HAP-1 (cell line): ENCODE results near the gene ATP6V1G2.

Experiments
- DNase-seq, 2 experiments: peaks; one replicate each; pipeline ENCODE4 v3.0.0-alpha.2; 2016 to 2020; ENCODE audit warnings: low spot score in 2 of 2
- H3K27me3 ChIP-seq: fragments of 250-450 bp; sonication (Bioruptor Pico); 2 replicates; pipeline ENCODE4 v1.5.1; 2020; ENCODE audit warnings: low read depth, mild to moderate bottlenecking, moderate library complexity
- H3K36me3 ChIP-seq: fragments of 250-450 bp; sonication (Bioruptor Pico); replicated peaks from 2 replicates; pipeline ENCODE4 v1.5.1; 2020; ENCODE audit warnings: mild to moderate bottlenecking
- H3K4me1 ChIP-seq: fragments of 250-450 bp; sonication (Bioruptor Pico); 2 replicates; pipeline ENCODE4 v1.5.1; 2020; ENCODE audit warnings: mild to moderate bottlenecking
- H3K4me3 ChIP-seq: fragments of 250-450 bp; sonication (Bioruptor Pico); 2 replicates; pipeline ENCODE4 v1.5.1; 2020; ENCODE audit warnings: mild to moderate bottlenecking, moderate library complexity
- H3K9me3 ChIP-seq: fragments of 250-450 bp; sonication (Bioruptor Pico); 2 replicates; pipeline ENCODE4 v1.5.1; 2020; ENCODE audit warnings: mild to moderate bottlenecking, moderate library complexity
- in situ Hi-C: fragments of 300-500 bp; cut with MboI; formaldehyde crosslinking; loops from 3 replicates; pipeline ENCODE4 v1.14.3; 2020; ENCODE audit warnings: low sequenced_read_pairs, inconsistent platforms, mixed read lengths

The ATP6V1G2 gene

DNA sequence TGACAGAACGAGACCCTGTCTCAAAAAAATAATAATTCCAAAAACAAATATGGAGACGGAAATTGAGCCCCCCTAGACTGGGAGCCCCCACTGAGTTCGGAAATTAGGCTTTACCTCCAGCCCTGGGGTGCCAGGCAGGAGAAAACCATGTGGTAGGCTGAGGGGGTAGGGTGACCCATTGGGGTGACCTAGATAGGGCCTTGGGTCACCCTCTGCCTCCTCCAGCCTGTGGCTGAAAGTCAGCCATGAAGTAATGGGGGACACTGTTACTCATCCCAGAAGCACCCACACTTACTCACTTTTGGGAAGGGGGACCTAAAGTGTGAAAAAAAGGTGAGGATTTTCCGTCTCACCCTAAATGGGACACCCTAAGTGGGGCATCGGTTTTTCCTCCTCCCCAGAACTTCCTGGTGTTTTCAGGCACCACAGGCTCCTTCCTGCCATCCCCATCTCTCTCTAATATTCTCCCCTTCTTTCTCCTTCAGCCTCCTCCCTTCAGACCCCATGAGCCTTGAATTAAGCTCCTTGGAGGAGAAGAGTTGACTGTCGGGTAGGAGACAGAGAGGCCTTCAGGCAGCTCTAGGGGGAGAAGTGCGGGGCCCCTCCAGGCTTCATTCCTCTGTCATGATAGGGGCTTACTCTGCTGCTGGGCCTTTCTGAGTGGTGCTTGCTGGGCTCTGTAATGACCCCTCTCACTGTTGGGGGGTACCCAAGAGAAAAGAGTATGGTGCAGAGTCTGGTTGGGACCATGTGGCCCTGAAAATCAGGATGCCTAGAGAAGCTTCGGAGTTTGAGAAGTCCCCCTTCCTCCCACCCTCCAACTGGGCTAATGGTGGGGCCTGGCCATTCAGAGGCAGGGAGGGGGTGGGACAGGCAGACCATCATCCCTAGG is 33.4 kb upstream of the ATP6V1G2 start:
- Histone ChIP-seq H3K36me3 (no peaks in the 10 kb centered on the region), H3K27me3 (0 out of 2 replicates have a peak, but pooled peaks cover 3% of the 10 kb centered on the region), H3K4me3 (no peak overlapping the region; the same call in 1 of the 2 replicates), H3K9me3 (no peaks in the 10 kb centered on the region), H3K4me1 (peaks cover 9% of the 10 kb centered on the region)
- no peak for DNase-seq
- in situ Hi-C loops: no loop called here

DNA sequence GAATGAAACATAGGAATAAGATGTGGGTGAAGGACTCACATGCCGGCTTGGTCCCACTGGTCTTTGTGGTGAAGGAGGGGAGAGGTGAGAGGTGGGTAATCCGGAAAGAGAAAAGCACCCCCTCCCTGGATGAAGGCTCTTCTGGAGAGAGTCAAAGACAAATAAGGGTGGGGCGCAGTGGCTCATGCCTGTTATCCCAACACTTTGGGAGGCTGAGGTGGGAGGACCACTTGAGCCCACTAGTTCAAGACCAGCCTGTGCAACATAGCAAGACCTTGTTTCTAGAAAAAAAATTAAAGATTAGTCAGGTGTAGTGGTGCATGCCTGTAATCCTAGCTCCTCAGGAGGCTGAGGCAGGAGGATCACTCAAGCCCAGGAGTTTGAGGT is 32.7 kb upstream of the ATP6V1G2 start:
- no peak for DNase-seq
- H3K9me3 ChIP-seq: no peaks in the 10 kb centered on the region
- in situ Hi-C loops: no loop called here
- no peaks in the 10 kb centered on the region for H3K36me3 ChIP-seq
- 0 out of 2 replicates have a peak, but pooled peaks cover 3% of the 10 kb centered on the region for H3K27me3 ChIP-seq
- peaks cover 9% of the 10 kb centered on the region for H3K4me1 ChIP-seq
- H3K4me3 ChIP-seq: no peak overlapping the region

DNA sequence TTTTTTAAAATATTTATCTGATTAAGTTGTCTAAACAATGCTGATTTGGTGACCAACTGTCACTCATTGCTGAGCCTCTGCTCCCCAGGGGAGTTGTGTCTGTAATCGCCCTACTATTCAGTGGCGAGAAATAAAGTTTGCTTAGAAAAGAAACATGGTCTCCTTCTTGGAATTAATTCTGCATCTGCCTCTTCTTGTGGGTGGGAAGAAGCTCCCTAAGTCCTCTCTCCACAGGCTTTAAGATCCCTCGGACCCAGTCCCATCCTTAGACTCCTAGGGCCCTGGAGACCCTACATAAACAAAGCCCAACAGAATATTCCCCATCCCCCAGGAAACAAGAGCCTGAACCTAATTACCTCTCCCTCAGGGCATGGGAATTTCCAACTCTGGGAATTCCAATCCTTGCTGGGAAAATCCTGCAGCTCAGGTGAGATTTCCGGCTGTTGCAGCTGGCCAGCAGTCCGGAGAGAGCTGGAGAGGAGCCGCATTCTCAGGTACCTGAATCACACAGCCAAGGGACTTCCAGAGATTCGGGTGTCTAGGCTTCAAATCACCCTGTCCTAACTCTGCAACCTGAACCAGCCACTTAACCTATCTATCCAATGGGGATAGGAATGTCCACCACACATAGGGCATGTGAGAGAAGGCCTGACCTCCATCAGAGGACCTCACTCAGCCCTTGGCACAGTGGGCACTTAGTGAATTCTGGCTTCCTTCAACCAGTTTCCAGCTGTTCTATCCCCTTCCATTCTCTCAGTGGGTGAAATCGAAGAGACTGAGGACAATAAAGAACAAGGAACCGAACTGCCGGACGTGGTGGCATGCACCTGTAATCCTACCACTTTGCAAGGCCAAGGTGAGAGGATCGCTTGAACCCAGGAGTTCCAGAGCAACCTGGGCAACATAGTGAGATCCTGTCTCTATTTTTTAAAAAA is 32.0 kb upstream of the ATP6V1G2 start:
- peaks cover 9% of the 10 kb centered on the region for H3K4me1 ChIP-seq
- no peak for DNase-seq
- no peaks in the 10 kb centered on the region for H3K9me3 ChIP-seq
- in situ Hi-C loops: no loop called here
- H3K4me3 ChIP-seq: no peak overlapping the region
- H3K27me3 ChIP-seq: 0 out of 2 replicates have a peak, but pooled peaks cover 3% of the 10 kb centered on the region
- H3K36me3 ChIP-seq: no peaks in the 10 kb centered on the region

DNA sequence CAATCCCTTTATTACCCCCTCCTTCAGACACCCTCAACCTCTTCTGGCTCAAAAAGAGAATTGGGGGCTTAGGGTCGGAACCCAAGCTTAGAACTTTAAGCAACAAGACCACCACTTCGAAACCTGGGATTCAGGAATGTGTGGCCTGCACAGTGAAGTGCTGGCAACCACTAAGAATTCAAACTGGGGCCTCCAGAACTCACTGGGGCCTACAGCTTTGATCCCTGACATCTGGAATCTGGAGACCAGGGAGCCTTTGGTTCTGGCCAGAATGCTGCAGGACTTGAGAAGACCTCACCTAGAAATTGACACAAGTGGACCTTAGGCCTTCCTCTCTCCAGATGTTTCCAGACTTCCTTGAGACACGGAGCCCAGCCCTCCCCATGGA is 31.2 kb upstream of the ATP6V1G2 start:
- Histone ChIP-seq H3K9me3 (no peaks in the 10 kb centered on the region), H3K36me3 (no peaks in the 10 kb centered on the region), H3K4me3 (no peak overlapping the region), H3K4me1 (peaks cover 9% of the 10 kb centered on the region), H3K27me3 (0 out of 2 replicates have a peak, but pooled peaks cover 3% of the 10 kb centered on the region)
- in situ Hi-C loops: no loop called here
- DNase-seq: no peak

DNA sequence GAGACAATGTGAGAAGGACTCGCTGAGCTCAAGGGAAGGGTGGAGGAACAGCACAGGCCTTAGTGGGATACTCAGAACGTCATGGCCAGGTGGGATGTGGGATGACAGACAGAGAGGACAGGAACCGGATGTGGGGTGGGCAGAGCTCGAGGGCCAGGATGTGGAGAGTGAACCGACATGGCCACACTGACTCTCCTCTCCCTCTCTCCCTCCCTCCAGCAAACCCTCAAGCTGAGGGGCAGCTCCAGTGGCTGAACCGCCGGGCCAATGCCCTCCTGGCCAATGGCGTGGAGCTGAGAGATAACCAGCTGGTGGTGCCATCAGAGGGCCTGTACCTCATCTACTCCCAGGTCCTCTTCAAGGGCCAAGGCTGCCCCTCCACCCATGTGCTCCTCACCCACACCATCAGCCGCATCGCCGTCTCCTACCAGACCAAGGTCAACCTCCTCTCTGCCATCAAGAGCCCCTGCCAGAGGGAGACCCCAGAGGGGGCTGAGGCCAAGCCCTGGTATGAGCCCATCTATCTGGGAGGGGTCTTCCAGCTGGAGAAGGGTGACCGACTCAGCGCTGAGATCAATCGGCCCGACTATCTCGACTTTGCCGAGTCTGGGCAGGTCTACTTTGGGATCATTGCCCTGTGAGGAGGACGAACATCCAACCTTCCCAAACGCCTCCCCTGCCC is 30.6 kb upstream of the ATP6V1G2 start:
- Histone ChIP-seq H3K4me3 (no peak overlapping the region), H3K9me3 (no peaks in the 10 kb centered on the region), H3K4me1 (peaks cover 9% of the 10 kb centered on the region), H3K36me3 (no peaks in the 10 kb centered on the region), H3K27me3 (0 out of 2 replicates have a peak, but pooled peaks cover 3% of the 10 kb centered on the region)
- no peak for DNase-seq
- in situ Hi-C loops: no loop called here

DNA sequence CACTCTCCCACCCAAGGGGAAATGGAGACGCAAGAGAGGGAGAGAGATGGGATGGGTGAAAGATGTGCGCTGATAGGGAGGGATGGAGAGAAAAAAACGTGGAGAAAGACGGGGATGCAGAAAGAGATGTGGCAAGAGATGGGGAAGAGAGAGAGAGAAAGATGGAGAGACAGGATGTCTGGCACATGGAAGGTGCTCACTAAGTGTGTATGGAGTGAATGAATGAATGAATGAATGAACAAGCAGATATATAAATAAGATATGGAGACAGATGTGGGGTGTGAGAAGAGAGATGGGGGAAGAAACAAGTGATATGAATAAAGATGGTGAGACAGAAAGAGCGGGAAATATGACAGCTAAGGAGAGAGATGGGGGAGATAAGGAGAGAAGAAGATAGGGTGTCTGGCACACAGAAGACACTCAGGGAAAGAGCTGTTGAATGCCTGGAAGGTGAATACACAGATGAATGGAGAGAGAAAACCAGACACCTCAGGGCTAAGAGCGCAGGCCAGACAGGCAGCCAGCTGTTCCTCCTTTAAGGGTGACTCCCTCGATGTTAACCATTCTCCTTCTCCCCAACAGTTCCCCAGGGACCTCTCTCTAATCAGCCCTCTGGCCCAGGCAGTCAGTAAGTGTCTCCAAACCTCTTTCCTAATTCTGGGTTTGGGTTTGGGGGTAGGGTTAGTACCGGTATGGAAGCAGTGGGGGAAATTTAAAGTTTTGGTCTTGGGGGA is 29.7 kb upstream of the ATP6V1G2 start:
- Histone ChIP-seq H3K9me3 (no peaks in the 10 kb centered on the region), H3K36me3 (no peaks in the 10 kb centered on the region), H3K27me3 (0 out of 2 replicates have a peak, but pooled peaks cover 3% of the 10 kb centered on the region), H3K4me3 (no peak overlapping the region), H3K4me1 (peaks cover under 1% of the 10 kb centered on the region; the same call in 1 of the 2 replicates)
- in situ Hi-C loops: no loop called here
- no peak for DNase-seq

DNA sequence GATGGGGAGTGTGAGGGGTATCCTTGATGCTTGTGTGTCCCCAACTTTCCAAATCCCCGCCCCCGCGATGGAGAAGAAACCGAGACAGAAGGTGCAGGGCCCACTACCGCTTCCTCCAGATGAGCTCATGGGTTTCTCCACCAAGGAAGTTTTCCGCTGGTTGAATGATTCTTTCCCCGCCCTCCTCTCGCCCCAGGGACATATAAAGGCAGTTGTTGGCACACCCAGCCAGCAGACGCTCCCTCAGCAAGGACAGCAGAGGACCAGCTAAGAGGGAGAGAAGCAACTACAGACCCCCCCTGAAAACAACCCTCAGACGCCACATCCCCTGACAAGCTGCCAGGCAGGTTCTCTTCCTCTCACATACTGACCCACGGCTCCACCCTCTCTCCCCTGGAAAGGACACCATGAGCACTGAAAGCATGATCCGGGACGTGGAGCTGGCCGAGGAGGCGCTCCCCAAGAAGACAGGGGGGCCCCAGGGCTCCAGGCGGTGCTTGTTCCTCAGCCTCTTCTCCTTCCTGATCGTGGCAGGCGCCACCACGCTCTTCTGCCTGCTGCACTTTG is 29.0 kb upstream of the ATP6V1G2 start, which contains the start of gene TNF:
Gene TNF (plus strand): TSS at position 231 of the 567 bp plus-strand sequence. CDS start 177 bp downstream, at position 408.
- DNase-seq: no peak
- in situ Hi-C loops: no loop called here
- H3K4me1 ChIP-seq: no peaks in the 10 kb centered on the region
- no peaks in the 10 kb centered on the region for H3K36me3 ChIP-seq
- H3K27me3 ChIP-seq: 0 out of 2 replicates have a peak, but pooled peaks cover 3% of the 10 kb centered on the region
- H3K9me3 ChIP-seq: no peaks in the 10 kb centered on the region
- H3K4me3 ChIP-seq: no peak within 1 kb of the TSS

DNA sequence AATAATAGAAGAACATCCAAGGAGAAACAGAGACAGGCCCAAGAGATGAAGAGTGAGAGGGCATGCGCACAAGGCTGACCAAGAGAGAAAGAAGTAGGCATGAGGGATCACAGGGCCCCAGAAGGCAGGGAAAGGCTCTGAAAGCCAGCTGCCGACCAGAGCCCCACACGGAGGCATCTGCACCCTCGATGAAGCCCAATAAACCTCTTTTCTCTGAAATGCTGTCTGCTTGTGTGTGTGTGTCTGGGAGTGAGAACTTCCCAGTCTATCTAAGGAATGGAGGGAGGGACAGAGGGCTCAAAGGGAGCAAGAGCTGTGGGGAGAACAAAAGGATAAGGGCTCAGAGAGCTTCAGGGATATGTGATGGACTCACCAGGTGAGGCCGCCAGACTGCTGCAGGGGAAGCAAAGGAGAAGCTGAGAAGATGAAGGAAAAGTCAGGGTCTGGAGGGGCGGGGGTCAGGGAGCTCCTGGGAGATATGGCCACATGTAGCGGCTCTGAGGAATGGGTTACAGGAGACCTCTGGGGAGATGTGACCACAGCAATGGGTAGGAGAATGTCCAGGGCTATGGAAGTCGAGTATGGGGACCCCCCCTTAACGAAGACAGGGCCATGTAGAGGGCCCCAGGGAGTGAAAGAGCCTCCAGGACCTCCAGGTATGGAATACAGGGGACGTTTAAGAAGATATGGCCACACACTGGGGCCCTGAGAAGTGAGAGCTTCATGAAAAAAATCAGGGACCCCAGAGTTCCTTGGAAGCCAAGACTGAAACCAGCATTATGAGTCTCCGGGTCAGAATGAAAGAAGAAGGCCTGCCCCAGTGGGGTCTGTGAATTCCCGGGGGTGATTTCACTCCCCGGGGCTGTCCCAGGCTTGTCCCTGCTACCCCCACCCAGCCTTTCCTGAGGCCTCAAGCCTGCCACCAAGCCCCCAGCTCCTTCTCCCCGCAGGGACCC is 28.0 kb upstream of the ATP6V1G2 start:
- Histone ChIP-seq H3K4me3 (no peak overlapping the region), H3K4me1 (no peaks in the 10 kb centered on the region)

DNA sequence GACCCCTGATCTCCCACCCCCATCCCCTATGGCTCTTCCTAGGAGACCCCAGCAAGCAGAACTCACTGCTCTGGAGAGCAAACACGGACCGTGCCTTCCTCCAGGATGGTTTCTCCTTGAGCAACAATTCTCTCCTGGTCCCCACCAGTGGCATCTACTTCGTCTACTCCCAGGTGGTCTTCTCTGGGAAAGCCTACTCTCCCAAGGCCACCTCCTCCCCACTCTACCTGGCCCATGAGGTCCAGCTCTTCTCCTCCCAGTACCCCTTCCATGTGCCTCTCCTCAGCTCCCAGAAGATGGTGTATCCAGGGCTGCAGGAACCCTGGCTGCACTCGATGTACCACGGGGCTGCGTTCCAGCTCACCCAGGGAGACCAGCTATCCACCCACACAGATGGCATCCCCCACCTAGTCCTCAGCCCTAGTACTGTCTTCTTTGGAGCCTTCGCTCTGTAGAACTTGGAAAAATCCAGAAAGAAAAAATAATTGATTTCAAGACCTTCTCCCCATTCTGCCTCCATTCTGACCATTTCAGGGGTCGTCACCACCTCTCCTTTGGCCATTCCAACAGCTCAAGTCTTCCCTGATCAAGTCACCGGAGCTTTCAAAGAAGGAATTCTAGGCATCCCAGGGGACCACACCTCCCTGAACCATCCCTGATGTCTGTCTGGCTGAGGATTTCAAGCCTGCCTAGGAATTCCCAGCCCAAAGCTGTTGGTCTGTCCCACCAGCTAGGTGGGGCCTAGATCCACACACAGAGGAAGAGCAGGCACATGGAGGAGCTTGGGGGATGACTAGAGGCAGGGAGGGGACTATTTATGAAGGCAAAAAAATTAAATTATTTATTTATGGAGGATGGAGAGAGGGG is 27.1 kb upstream of the ATP6V1G2 start:
- in situ Hi-C loops: no loop called here
- no peak overlapping the region for H3K4me3 ChIP-seq
- no peak for DNase-seq
- no peaks in the 10 kb centered on the region for H3K4me1 ChIP-seq
- no peaks in the 10 kb centered on the region for H3K9me3 ChIP-seq
- H3K36me3 ChIP-seq: no peaks in the 10 kb centered on the region
- H3K27me3 ChIP-seq: 0 out of 2 replicates have a peak, but pooled peaks cover 3% of the 10 kb centered on the region

More for the DNA sequence above, 28.0 kb upstream of the ATP6V1G2 start:
- no peak for DNase-seq
- in situ Hi-C loops: no loop called here
- no peaks in the 10 kb centered on the region for H3K36me3 ChIP-seq
- 0 out of 2 replicates have a peak, but pooled peaks cover 3% of the 10 kb centered on the region for H3K27me3 ChIP-seq
- H3K9me3 ChIP-seq: no peaks in the 10 kb centered on the region

DNA sequence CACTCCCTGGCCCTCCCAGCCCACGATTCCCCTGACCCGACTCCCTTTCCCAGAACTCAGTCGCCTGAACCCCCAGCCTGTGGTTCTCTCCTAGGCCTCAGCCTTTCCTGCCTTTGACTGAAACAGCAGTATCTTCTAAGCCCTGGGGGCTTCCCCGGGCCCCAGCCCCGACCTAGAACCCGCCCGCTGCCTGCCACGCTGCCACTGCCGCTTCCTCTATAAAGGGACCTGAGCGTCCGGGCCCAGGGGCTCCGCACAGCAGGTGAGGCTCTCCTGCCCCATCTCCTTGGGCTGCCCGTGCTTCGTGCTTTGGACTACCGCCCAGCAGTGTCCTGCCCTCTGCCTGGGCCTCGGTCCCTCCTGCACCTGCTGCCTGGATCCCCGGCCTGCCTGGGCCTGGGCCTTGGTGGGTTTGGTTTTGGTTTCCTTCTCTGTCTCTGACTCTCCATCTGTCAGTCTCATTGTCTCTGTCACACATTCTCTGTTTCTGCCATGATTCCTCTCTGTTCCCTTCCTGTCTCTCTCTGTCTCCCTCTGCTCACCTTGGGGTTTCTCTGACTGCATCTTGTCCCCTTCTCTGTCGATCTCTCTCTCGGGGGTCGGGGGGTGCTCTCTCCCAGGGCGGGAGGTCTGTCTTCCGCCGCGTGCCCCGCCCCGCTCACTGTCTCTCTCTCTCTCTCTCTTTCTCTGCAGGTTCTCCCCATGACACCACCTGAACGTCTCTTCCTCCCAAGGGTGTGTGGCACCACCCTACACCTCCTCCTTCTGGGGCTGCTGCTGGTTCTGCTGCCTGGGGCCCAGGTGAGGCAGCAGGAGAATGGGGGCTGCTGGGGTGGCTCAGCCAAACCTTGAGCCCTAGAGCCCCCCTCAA is 25.9 kb upstream of the ATP6V1G2 start, which contains the start of gene LTA:
Gene LTA (plus strand): TSS at position 249 of the 871 bp plus-strand sequence. CDS start 454 bp downstream, at position 703.
- in situ Hi-C loops: no loop called here
- Histone ChIP-seq H3K27me3 (0 out of 2 replicates have a peak, but pooled peaks cover 3% of the 10 kb centered on the region), H3K4me3 (no peak within 1 kb of the TSS), H3K36me3 (no peaks in the 10 kb centered on the region), H3K4me1 (no peaks in the 10 kb centered on the region), H3K9me3 (no peaks in the 10 kb centered on the region)
- DNase-seq: no peak
